BLaER1 (cell line): Measurements from ENCODE around the gene DENND11.

Experiments
- H3K27ac ChIP-seq: shearing (Covaris generic); formaldehyde crosslinking; 2 replicates; pipeline ENCODE4 v1.8.1; 2022
- H3K27me3 ChIP-seq: shearing (Covaris generic); formaldehyde crosslinking; 2 replicates; pipeline ENCODE4 v1.8.1; 2022
- H3K36me3 ChIP-seq: shearing (Covaris generic); formaldehyde crosslinking; 2 replicates; pipeline ENCODE4 v1.8.1; 2022
- H3K4me1 ChIP-seq: shearing (Covaris generic); formaldehyde crosslinking; 2 replicates; pipeline ENCODE4 v1.8.1; 2022
- H3K4me2 ChIP-seq: shearing (Covaris generic); formaldehyde crosslinking; 2 replicates; pipeline ENCODE4 v1.8.1; 2022
- H3K4me3 ChIP-seq: shearing (Covaris generic); formaldehyde crosslinking; 2 replicates; pipeline ENCODE4 v1.8.1; 2022
- H3K9ac ChIP-seq: shearing (Covaris generic); formaldehyde crosslinking; 2 replicates; pipeline ENCODE4 v1.8.1; 2022
- H3K9me3 ChIP-seq: shearing (Covaris generic); formaldehyde crosslinking; 2 replicates; pipeline ENCODE4 v1.8.1; 2022
- H4K20me1 ChIP-seq: shearing (Covaris generic); formaldehyde crosslinking; 2 replicates; pipeline ENCODE4 v1.8.1; 2022
- Cebpa-rat ChIP-seq: shearing (Covaris generic); IDR thresholded peaks from 2 replicates; pipeline ENCODE4 v1.8.1; 2022

Gene DENND11

GRCh38 chr7:141709318-141709717, 7.4 kb upstream of the DENND11 start:
- Histone ChIP-seq H3K27me3 (no peaks in the 10 kb centered on the region), H3K4me3 (no peak overlapping the region), H3K9ac (no peak overlapping the region), H3K36me3 (no peaks in the 10 kb centered on the region), H3K4me2 (no peak overlapping the region), H3K9me3 (no peaks in the 10 kb centered on the region), H3K4me1 (no peaks in the 10 kb centered on the region), H3K27ac (no peak overlapping the region), H4K20me1 (no peaks in the 10 kb centered on the region)
- TF ChIP-seq Cebpa-rat: no peak

DNA sequence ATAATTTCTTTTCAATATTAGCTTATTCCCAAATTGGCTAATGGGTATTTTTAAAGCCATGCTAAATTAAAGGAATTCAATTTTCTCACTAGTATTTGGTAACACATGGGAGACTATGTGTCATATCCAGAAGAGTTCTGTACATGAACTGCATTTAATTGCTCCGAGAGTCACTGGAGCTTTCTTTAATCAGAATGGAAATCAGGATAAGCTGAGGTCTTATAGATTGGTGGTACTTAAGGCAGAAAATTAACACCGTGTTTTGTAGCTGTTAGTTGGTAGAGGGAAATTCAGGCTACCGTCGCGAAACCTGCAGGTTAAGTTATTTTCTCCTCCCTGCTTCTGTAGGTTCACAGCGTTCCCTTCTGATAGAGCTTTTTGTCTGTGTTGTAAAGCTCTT, 6.4 kb upstream of the DENND11 start, which contains the start of gene WEE2:
Gene WEE2 (plus strand): TSS at position 3 of the 400 bp plus-strand sequence. CDS start 406 bp downstream, outside the sequence.
- Histone ChIP-seq H3K4me1 (no peaks in the 10 kb centered on the region), H3K4me2 (no peak within 1 kb of the TSS), H3K27me3 (0 out of 2 replicates have a peak, but pooled peaks cover 1% of the 10 kb centered on the region), H3K9me3 (no peaks in the 10 kb centered on the region), H3K36me3 (no peaks in the 10 kb centered on the region), H3K27ac (no peak within 1 kb of the TSS), H4K20me1 (no peaks in the 10 kb centered on the region), H3K9ac (no peak within 1 kb of the TSS), H3K4me3 (no peak within 1 kb of the TSS)
- TF ChIP-seq Cebpa-rat: no peak

DNA sequence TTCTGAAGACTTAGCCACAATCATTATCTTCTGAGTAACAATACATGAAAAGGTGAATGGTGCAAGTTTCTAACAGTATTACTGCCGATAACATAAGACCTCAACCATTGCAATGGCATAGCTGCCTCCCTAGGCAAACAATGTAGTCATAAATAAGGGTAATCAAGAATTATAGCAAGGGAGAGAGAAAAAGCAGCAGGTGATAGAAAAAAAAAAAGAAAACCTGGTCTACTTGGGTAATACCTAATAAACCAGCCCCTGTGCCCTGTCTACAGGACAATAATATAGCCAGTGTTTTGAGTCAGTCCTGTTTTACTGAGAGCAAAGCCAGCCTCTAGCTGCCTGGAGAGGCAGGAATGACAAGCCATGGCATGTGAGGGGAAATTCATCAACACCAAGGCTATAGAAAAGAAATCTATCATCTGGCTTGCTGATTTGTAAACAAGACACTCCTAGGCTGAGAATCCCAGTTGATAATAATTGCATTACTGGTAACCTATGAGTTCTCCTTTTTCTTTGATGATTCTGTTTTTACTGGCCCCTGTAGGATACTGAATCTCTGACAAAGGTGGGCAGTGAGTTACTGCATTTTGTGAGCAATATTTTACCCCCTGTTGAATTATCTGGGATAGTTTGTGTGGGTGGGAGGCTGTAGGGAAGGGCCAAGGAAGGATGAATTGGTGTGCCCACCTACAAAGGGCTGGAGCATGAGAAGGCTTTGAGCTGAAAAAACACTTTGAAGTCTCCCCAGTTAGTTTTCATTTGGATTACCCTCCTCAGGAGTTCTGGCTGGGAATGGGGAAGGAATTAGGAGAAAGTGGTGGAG, 4.5 kb upstream of the DENND11 start:
- no peaks in the 10 kb centered on the region for H4K20me1 ChIP-seq
- H3K4me1 ChIP-seq: peaks cover 9% of the 10 kb centered on the region
- no peaks in the 10 kb centered on the region for H3K36me3 ChIP-seq
- H3K9ac ChIP-seq: no peak overlapping the region
- no peak for TF ChIP-seq Cebpa-rat
- H3K4me3 ChIP-seq: no peak overlapping the region
- no peak overlapping the region for H3K4me2 ChIP-seq
- no peaks in the 10 kb centered on the region for H3K9me3 ChIP-seq
- 0 out of 2 replicates have a peak, but pooled peaks cover 7% of the 10 kb centered on the region for H3K27me3 ChIP-seq
- H3K27ac ChIP-seq: no peak overlapping the region

GRCh38 chr7:141704741-141705140, 2.8 kb upstream of the DENND11 start:
- Histone ChIP-seq H3K27ac (no peak overlapping the region), H3K4me3 (no peak overlapping the region), H4K20me1 (peaks cover 13% of the 10 kb centered on the region), H3K27me3 (0 out of 2 replicates have a peak, but pooled peaks cover 7% of the 10 kb centered on the region), H3K4me2 (no peak overlapping the region), H3K36me3 (no peaks in the 10 kb centered on the region), H3K4me1 (peaks cover 23% of the 10 kb centered on the region), H3K9ac (no peak overlapping the region), H3K9me3 (no peaks in the 10 kb centered on the region)
- no peak for TF ChIP-seq Cebpa-rat

DNA sequence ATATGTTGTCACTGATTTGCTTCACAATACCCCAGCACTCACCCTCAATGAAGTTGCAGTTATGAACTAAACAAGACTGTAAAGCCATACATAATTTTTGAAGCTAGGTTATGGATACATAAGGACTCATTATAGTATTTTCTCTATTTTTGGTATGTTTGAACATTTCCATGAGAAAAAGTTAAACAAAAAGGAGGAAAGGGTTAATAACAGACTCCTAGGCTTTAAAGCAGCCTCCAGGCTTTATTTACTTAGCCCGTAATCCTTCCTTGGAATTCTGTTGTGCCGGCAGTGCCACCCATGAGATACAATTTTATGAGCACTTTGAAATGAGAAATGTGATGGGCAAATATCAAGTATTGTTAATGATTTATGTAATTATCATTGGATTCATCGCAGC, 2.1 kb upstream of the DENND11 start:
- Histone ChIP-seq H3K4me1 (peaks cover 29% of the 10 kb centered on the region), H3K36me3 (no peaks in the 10 kb centered on the region), H3K9me3 (no peaks in the 10 kb centered on the region), H3K9ac (no peak overlapping the region), H4K20me1 (peaks cover 20% of the 10 kb centered on the region), H3K27me3 (0 out of 2 replicates have a peak, but pooled peaks cover 7% of the 10 kb centered on the region), H3K4me2 (no peak overlapping the region), H3K27ac (no peak overlapping the region), H3K4me3 (no peak overlapping the region)
- no peak for TF ChIP-seq Cebpa-rat

DNA sequence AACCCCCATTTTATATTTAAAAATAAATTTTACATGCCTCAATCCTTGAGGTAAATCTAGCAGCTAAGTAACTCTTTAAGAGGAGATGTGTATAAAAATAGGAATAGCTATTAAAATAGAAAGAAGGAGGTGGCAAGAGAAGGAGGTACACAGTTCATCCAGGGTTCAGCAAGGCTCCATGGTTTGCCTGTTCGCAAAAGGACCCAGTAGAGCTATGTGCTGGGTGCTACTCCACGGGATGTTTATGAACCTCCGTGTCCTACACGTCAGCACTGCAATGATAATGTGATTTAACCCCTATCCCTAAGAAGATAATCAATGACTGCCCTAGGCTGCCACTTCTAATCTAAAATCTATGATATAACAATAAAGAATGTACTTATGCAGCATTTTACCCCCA, 926 bp upstream of the DENND11 start:
- H3K4me2 ChIP-seq: peak overlapping the region; percentile 86
- 0 out of 2 replicates have a peak, but pooled peaks cover 7% of the 10 kb centered on the region for H3K27me3 ChIP-seq
- H3K4me1 ChIP-seq: peaks cover 42% of the 10 kb centered on the region
- no peaks in the 10 kb centered on the region for H3K36me3 ChIP-seq
- H3K9ac ChIP-seq: no peak overlapping the region
- no peak for TF ChIP-seq Cebpa-rat
- no peaks in the 10 kb centered on the region for H3K9me3 ChIP-seq
- H3K27ac ChIP-seq: no peak overlapping the region
- peaks cover 32% of the 10 kb centered on the region for H4K20me1 ChIP-seq
- H3K4me3 ChIP-seq: peak overlapping the region; percentile 84; the same call in 1 of the 2 replicates

DNA sequence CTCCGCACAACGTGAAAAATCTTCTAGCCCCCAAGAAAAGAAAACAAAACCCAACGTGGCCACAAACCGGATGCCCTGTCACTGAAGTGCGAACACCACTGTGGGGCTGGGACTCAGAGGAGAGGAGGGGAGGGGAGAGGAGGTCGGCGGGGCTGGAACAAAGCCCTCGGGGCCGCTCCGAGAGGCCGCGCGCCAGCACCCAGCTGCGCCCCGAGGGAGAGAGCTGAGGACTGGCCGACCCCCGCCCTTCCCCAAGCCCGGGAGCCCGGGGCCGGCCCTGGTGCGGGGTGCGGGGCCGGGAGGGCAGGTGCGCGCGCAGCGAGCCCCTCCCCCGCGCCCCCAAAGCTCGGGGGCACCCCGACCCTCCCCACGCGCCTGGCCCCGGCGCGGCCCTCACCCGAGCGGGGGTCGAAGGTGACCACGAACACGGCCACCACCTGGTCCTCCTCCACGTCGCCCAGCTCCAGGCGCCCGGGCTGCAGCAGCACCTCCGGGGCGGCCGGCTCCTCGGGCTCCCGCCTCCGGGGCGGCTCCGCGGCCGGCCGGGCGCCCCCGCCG, 398 bp downstream of the DENND11 start:
- Histone ChIP-seq H3K4me1 (peaks cover 53% of the 10 kb centered on the region), H3K27ac (peak overlapping the region; percentile 84), H3K9me3 (no peaks in the 10 kb centered on the region), H3K4me3 (peak overlapping the region; percentile 84), H3K4me2 (peak overlapping the region; percentile 86), H3K9ac (peak overlapping the region; percentile 83), H3K36me3 (no peaks in the 10 kb centered on the region), H3K27me3 (0 out of 2 replicates have a peak, but pooled peaks cover 7% of the 10 kb centered on the region), H4K20me1 (peaks cover 42% of the 10 kb centered on the region)
- TF ChIP-seq Cebpa-rat: no peak

- no peaks in the 10 kb centered on the region for H3K9me3 ChIP-seq
- peaks cover 59% of the 10 kb centered on the region for H3K4me1 ChIP-seq
- no peaks in the 10 kb centered on the region for H3K36me3 ChIP-seq
- peak overlapping the region; percentile 91 for H3K4me2 ChIP-seq
- peaks cover 44% of the 10 kb centered on the region for H4K20me1 ChIP-seq
- H3K27ac ChIP-seq: no peak overlapping the region; the same call in 1 of the 2 replicates
- peak overlapping the region; percentile 84 for H3K4me3 ChIP-seq
- TF ChIP-seq Cebpa-rat: no peak
- H3K27me3 ChIP-seq: 0 out of 2 replicates have a peak, but pooled peaks cover 7% of the 10 kb centered on the region
- peak overlapping the region; percentile 54; the same call in 1 of the 2 replicates for H3K9ac ChIP-seq
Observed at GRCh38 chr7:141700848-141701371, 1.1 kb downstream of the DENND11 start.

DNA sequence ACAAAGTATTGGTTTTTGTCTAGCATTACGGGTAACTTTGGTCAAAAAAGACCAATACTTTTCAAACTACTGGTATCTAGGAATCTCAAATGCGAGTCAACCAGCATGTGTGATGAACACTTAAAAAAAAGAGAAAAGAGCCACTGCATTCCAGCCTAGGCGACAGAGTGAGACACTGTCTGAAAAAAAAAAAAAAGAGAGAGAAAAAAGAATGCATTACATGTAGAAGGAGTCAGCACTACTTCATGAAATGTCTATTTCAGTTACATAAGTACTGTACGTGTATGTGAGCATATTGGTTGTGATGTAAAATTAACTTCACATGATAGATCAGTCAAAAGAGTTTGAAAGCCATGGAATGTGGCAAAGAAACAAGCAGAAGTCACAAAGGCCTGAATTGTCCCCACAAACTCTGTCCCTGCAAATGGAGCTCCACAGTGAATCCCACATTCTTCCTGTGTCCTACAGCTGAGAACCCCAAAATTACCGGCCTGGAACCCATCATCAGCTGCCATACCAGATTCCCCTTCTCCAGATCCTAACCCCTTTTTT, 1.6 kb downstream of the DENND11 start:
- no peak for TF ChIP-seq Cebpa-rat
- Histone ChIP-seq H3K9me3 (no peaks in the 10 kb centered on the region), H3K4me2 (peak overlapping the region; percentile 91), H3K4me3 (peak overlapping the region; percentile 84), H3K27ac (no peak overlapping the region), H4K20me1 (peaks cover 49% of the 10 kb centered on the region), H3K27me3 (0 out of 2 replicates have a peak, but pooled peaks cover 7% of the 10 kb centered on the region), H3K36me3 (no peaks in the 10 kb centered on the region), H3K9ac (peak overlapping the region; percentile 54; the same call in 1 of the 2 replicates), H3K4me1 (peaks cover 62% of the 10 kb centered on the region)
